Activated CD4-positive, alpha-beta T cell treated with anti-CD3 and anti-CD28 coated beads for 24 hours (primary cell): ENCODE data around the gene CACNA2D1.

Experiments used
- DNase-seq, 2 donors: peaks; one replicate each; pipeline ENCODE4 v3.0.0-alpha.2; 2020; ENCODE audit warnings: low read depth in 2 of 2

Gene CACNA2D1

GRCh38 chr7:82343716-82344115 lies 99.9 kb downstream of the CACNA2D1 start:
- no peak for DNase-seq

- no peak for DNase-seq
These were observed 103.6 kb downstream of the CACNA2D1 start for GRCh38 chr7:82339958-82340357.

- DNase-seq = no peak
These were observed 107.7 kb downstream of the CACNA2D1 start for GRCh38 chr7:82335927-82336326.

GRCh38 chr7:82335001-82335400 lies 108.6 kb downstream of the CACNA2D1 start:
- no peak for DNase-seq

GRCh38 chr7:82331234-82331633 lies 112.3 kb downstream of the CACNA2D1 start:
- no peak for DNase-seq

GRCh38 chr7:82330706-82331215 lies 112.8 kb downstream of the CACNA2D1 start:
- no peak for DNase-seq

GRCh38 chr7:82327898-82328297 lies 115.7 kb downstream of the CACNA2D1 start:
- no peak for DNase-seq

- DNase-seq = no peak
These were observed 118.2 kb downstream of the CACNA2D1 start for GRCh38 chr7:82325416-82325815.

- no peak for DNase-seq
These were observed 119.8 kb downstream of the CACNA2D1 start for GRCh38 chr7:82323806-82324205.

- DNase-seq = no peak
These were observed 123.9 kb downstream of the CACNA2D1 start for GRCh38 chr7:82319674-82320118.

- no peak for DNase-seq
These were observed 124.8 kb downstream of the CACNA2D1 start for GRCh38 chr7:82318786-82319185.

GRCh38 chr7:82317760-82318159 lies 125.8 kb downstream of the CACNA2D1 start:
- DNase-seq = no peak

- no peak for DNase-seq
These were observed 126.3 kb downstream of the CACNA2D1 start for GRCh38 chr7:82317257-82317721.

- DNase-seq = no peak
These were observed 130.3 kb downstream of the CACNA2D1 start for GRCh38 chr7:82313269-82313668.

- DNase-seq = no peak
These were observed 130.9 kb downstream of the CACNA2D1 start for GRCh38 chr7:82312646-82313045.

- DNase-seq = no peak
These were observed 138.1 kb downstream of the CACNA2D1 start for GRCh38 chr7:82305347-82306005.

GRCh38 chr7:82294865-82295264 lies 148.7 kb downstream of the CACNA2D1 start:
- no peak for DNase-seq

GRCh38 chr7:82294382-82294784 lies 149.2 kb downstream of the CACNA2D1 start:
- no peak for DNase-seq

- DNase-seq = no peak
These were observed 150.1 kb downstream of the CACNA2D1 start for GRCh38 chr7:82293467-82293866.

GRCh38 chr7:82291931-82292330 lies 151.6 kb downstream of the CACNA2D1 start:
- DNase-seq = no peak

GRCh38 chr7:82289889-82290288 lies 153.7 kb downstream of the CACNA2D1 start:
- DNase-seq = no peak

- no peak for DNase-seq
These were observed 154.4 kb downstream of the CACNA2D1 start for GRCh38 chr7:82289152-82289535.

GRCh38 chr7:82286798-82287140 lies 156.8 kb downstream of the CACNA2D1 start:
- DNase-seq = no peak
